ENCODE measurements around the gene CDC25A.
A peak's percentile ranks its signal among the peaks of the same experiment; 100 is the strongest.

CDC25A gene

DNA sequence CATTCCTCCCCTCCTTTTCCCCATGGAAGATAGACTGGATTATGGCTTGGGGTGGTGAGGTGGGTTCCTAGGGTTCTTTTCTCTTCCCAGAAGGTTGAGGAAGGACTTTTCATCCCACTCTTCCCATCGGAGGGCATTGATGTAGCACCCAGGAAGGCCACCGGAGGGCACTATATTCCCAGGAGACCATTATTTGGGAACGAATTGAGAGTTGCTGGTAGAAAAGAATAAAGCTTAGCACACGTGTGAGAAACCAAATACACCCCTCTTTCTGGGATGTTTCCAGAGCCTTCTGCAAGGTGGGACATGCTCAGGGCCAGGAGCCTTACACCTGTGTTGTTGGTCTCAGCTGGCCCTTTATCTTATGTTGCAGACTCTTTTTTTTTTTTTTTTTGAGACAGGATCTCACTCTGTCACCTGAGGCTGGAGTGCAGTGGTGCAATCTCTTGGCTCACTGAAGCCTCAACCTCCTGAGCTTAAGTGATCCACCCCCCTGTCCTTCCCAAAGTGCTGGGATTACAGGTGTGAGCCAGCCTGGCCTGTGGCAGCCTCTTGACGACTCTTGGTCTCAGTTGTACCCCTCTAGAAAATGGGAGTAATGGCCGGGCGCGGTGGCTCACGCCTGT lies 6.3 kb upstream of the CDC25A start:
- TF ChIP-seq, protein P1, sequence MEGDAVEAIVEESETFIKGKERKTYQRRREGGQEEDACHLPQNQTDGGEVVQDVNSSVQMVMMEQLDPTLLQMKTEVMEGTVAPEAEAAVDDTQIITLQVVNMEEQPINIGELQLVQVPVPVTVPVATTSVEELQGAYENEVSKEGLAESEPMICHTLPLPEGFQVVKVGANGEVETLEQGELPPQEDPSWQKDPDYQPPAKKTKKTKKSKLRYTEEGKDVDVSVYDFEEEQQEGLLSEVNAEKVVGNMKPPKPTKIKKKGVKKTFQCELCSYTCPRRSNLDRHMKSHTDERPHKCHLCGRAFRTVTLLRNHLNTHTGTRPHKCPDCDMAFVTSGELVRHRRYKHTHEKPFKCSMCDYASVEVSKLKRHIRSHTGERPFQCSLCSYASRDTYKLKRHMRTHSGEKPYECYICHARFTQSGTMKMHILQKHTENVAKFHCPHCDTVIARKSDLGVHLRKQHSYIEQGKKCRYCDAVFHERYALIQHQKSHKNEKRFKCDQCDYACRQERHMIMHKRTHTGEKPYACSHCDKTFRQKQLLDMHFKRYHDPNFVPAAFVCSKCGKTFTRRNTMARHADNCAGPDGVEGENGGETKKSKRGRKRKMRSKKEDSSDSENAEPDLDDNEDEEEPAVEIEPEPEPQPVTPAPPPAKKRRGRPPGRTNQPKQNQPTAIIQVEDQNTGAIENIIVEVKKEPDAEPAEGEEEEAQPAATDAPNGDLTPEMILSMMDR (IDR thresholded peaks at IDR 0.05; ENCODE audit: low read depth, low read length): peak; percentile 76
- DNase-seq (ENCODE audit: extremely low read depth, low read depth): no peak

DNA sequence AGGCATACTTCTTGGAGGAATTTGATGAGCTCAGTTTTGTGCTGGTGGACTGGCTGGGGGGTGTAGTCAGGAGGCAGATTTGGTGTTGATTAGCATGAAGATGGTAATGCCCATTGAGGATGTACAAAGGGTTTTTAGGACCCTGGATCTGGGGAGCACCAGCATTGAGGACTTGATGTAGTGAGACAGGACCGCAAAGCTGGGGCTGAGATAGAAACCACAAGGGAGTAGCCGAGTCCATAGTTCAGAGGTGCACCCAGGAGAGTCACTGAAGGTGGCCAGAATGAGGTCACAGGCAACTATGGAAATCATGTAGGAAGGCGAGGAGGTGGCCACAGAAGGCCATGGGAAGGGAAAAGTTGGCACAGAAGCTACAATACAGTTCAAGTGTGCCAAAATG lies 2.7 kb upstream of the CDC25A start:
- no peak for DNase-seq (ENCODE audit: extremely low read depth, low read depth)
- TF ChIP-seq, protein P1 (IDR thresholded peaks at IDR 0.05; ENCODE audit: low read depth, low read length): no peak

DNA sequence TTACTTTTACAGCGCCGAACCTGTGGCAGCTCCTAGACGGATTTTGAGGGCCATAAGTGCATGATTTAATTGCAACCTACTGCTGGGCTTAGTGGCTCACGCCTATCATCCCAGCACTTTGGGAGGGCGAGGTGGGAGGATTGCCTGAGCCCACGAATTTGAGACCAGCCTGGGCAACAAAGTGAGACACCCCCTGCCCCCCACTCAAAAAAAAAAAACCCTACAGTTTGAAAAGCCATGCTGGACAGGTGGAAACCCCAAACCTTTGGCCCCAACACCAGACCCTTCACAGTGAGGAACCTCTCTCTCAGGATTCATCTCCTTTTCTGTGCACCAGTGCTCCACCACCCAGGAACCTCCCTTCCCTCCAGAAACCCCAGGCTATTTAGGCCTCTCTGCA lies 1.1 kb upstream of the CDC25A start:
- DNase-seq (ENCODE audit: extremely low read depth, low read depth): no peak
- TF ChIP-seq, protein P1 (IDR thresholded peaks at IDR 0.05; ENCODE audit: low read depth, low read length): no peak

DNA sequence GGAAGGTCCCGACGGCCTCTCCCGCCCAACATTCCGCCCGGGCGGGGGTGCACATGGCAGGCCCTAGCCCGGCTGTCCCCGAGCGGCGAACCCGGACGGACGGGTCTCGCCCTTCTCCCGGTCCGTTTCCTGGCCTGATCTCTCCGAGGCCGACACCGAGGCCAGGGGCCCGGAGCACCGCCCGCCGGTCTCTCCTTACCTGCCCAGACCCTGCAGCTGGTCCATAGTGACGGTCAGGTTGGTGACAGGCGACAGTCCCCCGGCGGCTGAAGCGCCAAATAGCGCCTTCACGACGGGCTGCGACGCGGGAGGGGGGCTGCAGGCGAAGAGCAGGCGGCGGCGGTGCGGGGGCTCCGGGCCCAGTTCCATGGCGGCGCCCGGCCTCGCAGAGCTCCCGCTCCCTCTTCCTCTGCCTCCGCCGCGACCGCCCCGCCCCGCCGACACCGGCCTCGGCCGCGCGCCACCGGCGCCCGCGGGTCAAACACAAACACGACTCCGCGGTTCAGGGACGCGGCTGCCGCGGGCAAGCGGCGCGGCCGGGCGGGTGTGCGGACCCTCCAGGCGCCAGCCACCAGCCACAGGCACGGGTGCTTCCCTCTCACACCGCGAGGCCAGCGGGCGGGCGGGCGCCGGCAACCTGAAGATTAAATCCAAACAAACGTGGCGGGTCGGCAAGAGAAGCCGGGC lies 495 bp downstream of the CDC25A start:
- DNase-seq (ENCODE audit: extremely low read depth, low read depth): no peak
- TF ChIP-seq, protein P1 (IDR thresholded peaks at IDR 0.05; ENCODE audit: low read depth, low read length): no peak

DNA sequence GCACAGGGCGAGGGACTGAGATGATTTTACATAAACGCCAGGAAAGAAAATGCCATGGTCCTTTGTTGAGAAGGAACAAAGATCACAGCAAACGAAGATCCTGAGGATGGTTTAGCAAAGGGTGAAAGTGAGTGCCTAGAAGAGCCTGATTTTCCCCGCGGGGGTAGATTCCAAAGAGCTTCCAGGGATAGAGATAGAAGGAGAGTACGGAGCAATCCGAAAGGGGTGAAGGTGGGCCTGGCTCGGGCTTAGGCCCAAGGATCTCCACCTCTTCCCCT lies 977 bp downstream of the CDC25A start:
- DNase-seq (ENCODE audit: extremely low read depth, low read depth): no peak
- TF ChIP-seq, protein P1 (IDR thresholded peaks at IDR 0.05; ENCODE audit: low read depth, low read length): no peak

DNA sequence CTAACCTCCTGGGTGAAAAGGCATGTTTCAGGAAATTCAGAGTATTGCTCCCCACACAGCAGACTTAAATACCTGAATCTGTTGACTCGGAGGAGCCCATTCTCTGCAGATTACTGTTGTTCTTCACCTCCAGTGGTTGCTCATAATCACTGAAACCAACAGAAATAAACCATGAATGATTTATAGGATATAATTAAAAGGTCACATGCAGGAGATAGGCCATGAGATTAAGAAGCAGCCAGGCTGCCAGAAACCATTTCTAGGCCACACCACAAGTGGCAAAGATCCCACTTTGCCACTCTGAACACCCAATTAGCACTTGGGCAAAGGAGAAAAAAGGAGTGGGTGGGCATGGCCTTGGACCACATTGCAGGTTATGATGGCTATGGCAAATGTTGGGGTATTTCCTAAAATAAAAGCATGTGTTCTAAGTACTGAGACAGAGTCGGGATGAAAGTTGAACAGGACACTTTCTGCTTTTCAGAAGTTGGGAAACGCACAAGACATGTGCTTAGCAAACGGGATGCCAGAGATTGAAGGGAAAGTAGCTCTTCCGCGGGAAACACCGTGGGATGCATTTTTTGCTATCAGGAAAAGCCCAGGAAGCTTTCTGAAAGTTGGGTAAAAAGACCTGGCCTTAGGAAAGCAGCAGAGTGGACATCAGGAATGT lies 1.5 kb downstream of the CDC25A start:
- TF ChIP-seq, protein P1 (IDR thresholded peaks at IDR 0.05; ENCODE audit: low read depth, low read length): no peak
- no peak for DNase-seq (ENCODE audit: extremely low read depth, low read depth)

DNA sequence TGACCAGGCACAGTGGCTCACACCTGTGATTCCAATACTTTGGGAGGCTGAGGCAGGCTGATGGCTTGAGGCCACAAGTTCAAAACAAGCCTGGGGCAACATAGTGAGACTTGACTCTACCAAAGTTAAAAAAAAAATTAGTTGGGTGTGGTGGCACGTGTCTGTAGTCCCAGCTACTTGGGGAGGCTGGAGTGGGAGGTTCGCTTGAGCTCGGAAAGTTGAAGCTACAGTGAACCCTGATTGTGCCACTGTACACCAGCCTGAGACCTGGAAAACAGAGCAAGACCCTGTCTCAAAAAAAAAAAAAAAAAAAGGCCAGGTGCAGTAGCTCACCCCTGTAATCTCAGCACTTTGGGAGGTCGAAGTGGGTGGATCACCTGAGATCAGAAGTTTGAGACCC lies 3.1 kb downstream of the CDC25A start:
- TF ChIP-seq, protein P1 (IDR thresholded peaks at IDR 0.05; ENCODE audit: low read depth, low read length): no peak
- DNase-seq (ENCODE audit: extremely low read depth, low read depth): no peak
